Brain microvascular endothelial cell (primary cell): ENCODE results near the gene PMP22.
"Not testable (repeated sequence)": the region's sequence is repeated elsewhere in the genome, so short reads cannot be mapped to it uniquely, and the experiment has no call there.

Experiments
- DNase-seq: peaks from one replicate; pipeline ENCODE4 v3.0.0-alpha.2; 2020
- H3K27ac ChIP-seq: fragments of 250-450 bp; sonication (Bioruptor Pico); 2 replicates; pipeline ENCODE4 v1.5.1; 2020; ENCODE audit warnings: mild to moderate bottlenecking, moderate library complexity
- H3K27me3 ChIP-seq: fragments of 250-450 bp; sonication (Bioruptor Pico); replicated peaks from 2 replicates; pipeline ENCODE4 v1.5.1; 2020; ENCODE audit warnings: mild to moderate bottlenecking
- H3K36me3 ChIP-seq: fragments of 250-450 bp; sonication (Bioruptor Pico); replicated peaks from 2 replicates; pipeline ENCODE4 v1.5.1; 2020; ENCODE audit warnings: mild to moderate bottlenecking
- H3K4me3 ChIP-seq: 2 replicates; pipeline ENCODE4 v1.5.1; 2011; ENCODE audit warnings: low read depth, mild to moderate bottlenecking, control low read depth, low read length, moderate library complexity
- CTCF ChIP-seq: IDR thresholded peaks from 2 replicates; pipeline ENCODE4 v1.5.1; 2011; ENCODE audit warnings: low read depth, mild to moderate bottlenecking, moderate library complexity, low read length, control low read depth, inconsistent platforms; ENCODE audit errors: missing control alignments
- in situ Hi-C: cut with HindIII; loops from 2 replicates; pipeline ENCODE4 v1.10.0; 2017; ENCODE audit warnings: low sequenced_read_pairs, low pct_ligation_motif_present

PMP22 gene

GRCh38 chr17:15213381-15214087 lies 51.6 kb downstream of the PMP22 start:
- in situ Hi-C loops, result no loop called here
- H3K36me3 ChIP-seq, result no peaks in the 10 kb centered on the region
- H3K4me3 ChIP-seq, result no peak overlapping the region
- H3K27me3 ChIP-seq, result no peaks in the 10 kb centered on the region
- H3K27ac ChIP-seq, result no peak overlapping the region
- peak; percentile 56 for TF ChIP-seq CTCF
- DNase-seq, result peak; percentile 26

GRCh38 chr17:15210247-15210646 lies 54.9 kb downstream of the PMP22 start:
- no peak for DNase-seq
- no peaks in the 10 kb centered on the region for H3K36me3 ChIP-seq
- no peak overlapping the region for H3K4me3 ChIP-seq
- TF ChIP-seq CTCF, result no peak
- H3K27me3 ChIP-seq, result no peaks in the 10 kb centered on the region
- H3K27ac ChIP-seq, result no peak overlapping the region
- in situ Hi-C loops, result no loop called here

GRCh38 chr17:15203062-15203461 lies 62.1 kb downstream of the PMP22 start:
- not testable (repeated sequence) for H3K27me3 ChIP-seq

GRCh38 chr17:15200574-15200973 lies 64.6 kb downstream of the PMP22 start:
- H3K27me3 ChIP-seq, DNase-seq, H3K27ac ChIP-seq, in situ Hi-C loops, H3K36me3 ChIP-seq, H3K4me3 ChIP-seq: not testable (repeated sequence)

More at GRCh38 chr17:15203062-15203461, 62.1 kb downstream of the PMP22 start:
- H3K27ac ChIP-seq, DNase-seq, in situ Hi-C loops, H3K36me3 ChIP-seq, H3K4me3 ChIP-seq: not testable (repeated sequence)

GRCh38 chr17:15197229-15197628 lies 67.9 kb downstream of the PMP22 start:
- Histone ChIP-seq H3K27me3 (no peaks in the 10 kb centered on the region), H3K4me3 (no peak overlapping the region), H3K27ac (no peak overlapping the region), H3K36me3 (no peaks in the 10 kb centered on the region)
- DNase-seq, result no peak
- in situ Hi-C loops, result no loop called here
- TF ChIP-seq CTCF, result no peak

GRCh38 chr17:15194859-15195277 lies 70.3 kb downstream of the PMP22 start:
- Histone ChIP-seq H3K36me3 (no peaks in the 10 kb centered on the region), H3K4me3 (no peak overlapping the region), H3K27me3 (no peaks in the 10 kb centered on the region), H3K27ac (no peak overlapping the region)
- in situ Hi-C loops, result no loop called here
- no peak for DNase-seq
- no peak for TF ChIP-seq CTCF

GRCh38 chr17:15185625-15185991 lies 79.5 kb downstream of the PMP22 start:
- Histone ChIP-seq H3K36me3 (no peaks in the 10 kb centered on the region), H3K27me3 (no peaks in the 10 kb centered on the region), H3K4me3 (no peak overlapping the region), H3K27ac (no peak overlapping the region)
- in situ Hi-C loops, result no loop called here
- DNase-seq, result peak; percentile 25
- TF ChIP-seq CTCF, result no peak
